C4-2B (cell line): ENCODE results near the gene TMEM236.

Experiments used
- ZFX ChIP-seq: fragments of 450-650 bp; IDR thresholded peaks from 2 replicates; pipeline ENCODE4 v1.6.1; 2017
- TF ChIP-seq, protein P1 (sequence below): fragments of 450-650 bp; conservative IDR thresholded peaks from 2 replicates; pipeline ENCODE4 v1.5.1; 2017; ENCODE audit warnings: mild to moderate bottlenecking

DNA sequence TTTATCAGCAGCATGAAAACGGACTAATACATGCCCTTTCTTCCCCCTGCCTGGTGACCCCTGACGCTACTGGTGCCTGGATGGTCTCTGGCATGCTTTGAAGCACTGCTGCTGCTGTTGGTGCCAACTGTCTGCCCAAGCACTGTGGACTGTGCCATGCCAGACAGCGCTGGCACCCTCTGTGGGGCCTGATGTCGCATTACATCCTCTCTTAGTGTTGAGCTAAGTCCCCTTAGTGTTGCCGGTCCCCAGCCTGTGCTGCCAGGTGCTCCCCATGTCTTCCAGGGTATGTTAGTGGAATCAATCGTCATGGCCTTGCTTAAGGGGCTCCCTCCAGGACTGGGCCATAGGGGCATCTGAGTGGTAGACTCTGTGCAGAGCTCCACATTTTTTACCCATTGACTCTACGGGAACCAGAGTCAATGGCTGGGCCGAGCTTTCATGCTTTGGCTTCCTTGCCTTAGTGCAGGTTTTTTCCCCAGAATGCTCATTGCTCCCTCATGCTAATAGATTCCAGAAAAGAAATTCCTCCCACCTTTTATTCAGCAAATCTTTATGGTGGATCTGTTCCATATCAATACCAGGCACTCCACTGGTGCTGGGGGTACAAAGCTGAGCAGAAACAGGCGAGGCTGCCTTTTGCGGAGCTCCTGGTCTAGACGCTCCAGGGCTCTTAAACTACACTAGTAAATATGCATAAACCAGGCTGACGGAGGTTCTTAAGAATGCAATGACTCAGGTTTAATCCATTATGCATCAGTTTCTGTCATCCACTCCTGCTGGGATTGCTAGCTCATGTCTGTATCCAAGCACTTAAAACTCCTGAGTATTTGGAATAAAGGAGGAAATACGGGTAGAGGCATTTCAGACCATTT lies 35.3 kb downstream of the TMEM236 start:
- TF ChIP-seq, protein P1, sequence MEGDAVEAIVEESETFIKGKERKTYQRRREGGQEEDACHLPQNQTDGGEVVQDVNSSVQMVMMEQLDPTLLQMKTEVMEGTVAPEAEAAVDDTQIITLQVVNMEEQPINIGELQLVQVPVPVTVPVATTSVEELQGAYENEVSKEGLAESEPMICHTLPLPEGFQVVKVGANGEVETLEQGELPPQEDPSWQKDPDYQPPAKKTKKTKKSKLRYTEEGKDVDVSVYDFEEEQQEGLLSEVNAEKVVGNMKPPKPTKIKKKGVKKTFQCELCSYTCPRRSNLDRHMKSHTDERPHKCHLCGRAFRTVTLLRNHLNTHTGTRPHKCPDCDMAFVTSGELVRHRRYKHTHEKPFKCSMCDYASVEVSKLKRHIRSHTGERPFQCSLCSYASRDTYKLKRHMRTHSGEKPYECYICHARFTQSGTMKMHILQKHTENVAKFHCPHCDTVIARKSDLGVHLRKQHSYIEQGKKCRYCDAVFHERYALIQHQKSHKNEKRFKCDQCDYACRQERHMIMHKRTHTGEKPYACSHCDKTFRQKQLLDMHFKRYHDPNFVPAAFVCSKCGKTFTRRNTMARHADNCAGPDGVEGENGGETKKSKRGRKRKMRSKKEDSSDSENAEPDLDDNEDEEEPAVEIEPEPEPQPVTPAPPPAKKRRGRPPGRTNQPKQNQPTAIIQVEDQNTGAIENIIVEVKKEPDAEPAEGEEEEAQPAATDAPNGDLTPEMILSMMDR = no peak
- TF ChIP-seq ZFX = no peak
